ENCODE measurements around the gene WDR91. TPM values are rescaled to one million over a fixed set of nuclear protein-coding genes. Genes with fewer than 3 reads are reported as not detected.

Gene WDR91
- total RNA-seq, 2 donors from 2014 or later, result 28.0 to 32.4 TPM

GRCh38 chr7:135167365-135167917 lies 43.9 kb downstream of the WDR91 start:
- intact Hi-C loops (cut with DNase I), result loop anchor here (10.0 kb wide), 1 partner anchor 173 kb away; no protein-coding TSS in a partner anchor
- Histone ChIP-seq H3K4me1 (peaks cover 40% of the 10 kb centered on the region), H3K36me3 (replicated peaks in 1 of 2; ENCODE audit: insufficient read depth in 1 of 2, low read depth in 2 of 2) (peaks cover 0 to 7% of the 10 kb centered on the region in 2 donors), H3K27me3 (no peaks in the 10 kb centered on the region), H3K4me3 (no peak overlapping the region), H3K9me3 (no peaks in the 10 kb centered on the region), H3K27ac (peak overlapping the region in 2 of 4 donors; percentile 20 to 37)
- DNase-seq, result no peak
- TF ChIP-seq POLR2A (IDR thresholded peaks at IDR 0.05), result no peak
- TF ChIP-seq, protein P1, sequence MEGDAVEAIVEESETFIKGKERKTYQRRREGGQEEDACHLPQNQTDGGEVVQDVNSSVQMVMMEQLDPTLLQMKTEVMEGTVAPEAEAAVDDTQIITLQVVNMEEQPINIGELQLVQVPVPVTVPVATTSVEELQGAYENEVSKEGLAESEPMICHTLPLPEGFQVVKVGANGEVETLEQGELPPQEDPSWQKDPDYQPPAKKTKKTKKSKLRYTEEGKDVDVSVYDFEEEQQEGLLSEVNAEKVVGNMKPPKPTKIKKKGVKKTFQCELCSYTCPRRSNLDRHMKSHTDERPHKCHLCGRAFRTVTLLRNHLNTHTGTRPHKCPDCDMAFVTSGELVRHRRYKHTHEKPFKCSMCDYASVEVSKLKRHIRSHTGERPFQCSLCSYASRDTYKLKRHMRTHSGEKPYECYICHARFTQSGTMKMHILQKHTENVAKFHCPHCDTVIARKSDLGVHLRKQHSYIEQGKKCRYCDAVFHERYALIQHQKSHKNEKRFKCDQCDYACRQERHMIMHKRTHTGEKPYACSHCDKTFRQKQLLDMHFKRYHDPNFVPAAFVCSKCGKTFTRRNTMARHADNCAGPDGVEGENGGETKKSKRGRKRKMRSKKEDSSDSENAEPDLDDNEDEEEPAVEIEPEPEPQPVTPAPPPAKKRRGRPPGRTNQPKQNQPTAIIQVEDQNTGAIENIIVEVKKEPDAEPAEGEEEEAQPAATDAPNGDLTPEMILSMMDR (IDR thresholded peaks at IDR 0.05), result no peak
- no peak for ATAC-seq
- 76 to 85% methylated on average over 12 of the region's 12 CpGs for WGBS, 2 donors

GRCh38 chr7:135166338-135166990 lies 44.9 kb downstream of the WDR91 start:
- peaks cover 39% of the 10 kb centered on the region for H3K4me1 ChIP-seq
- intact Hi-C loops (cut with DNase I), result loop anchor here (10.0 kb wide), 1 partner anchor 172 kb away; no protein-coding TSS in a partner anchor
- no peaks in the 10 kb centered on the region for H3K9me3 ChIP-seq
- no peak overlapping the region for H3K4me3 ChIP-seq
- no peak for TF ChIP-seq POLR2A (IDR thresholded peaks at IDR 0.05)
- TF ChIP-seq, protein P1 (IDR thresholded peaks at IDR 0.05), result no peak
- peaks cover 0 to 7% of the 10 kb centered on the region in 2 donors for H3K36me3 ChIP-seq (replicated peaks in 1 of 2; ENCODE audit: insufficient read depth in 1 of 2, low read depth in 2 of 2)
- ATAC-seq (no peak), DNase-seq (peak in 1 of 4 donors; percentile 16)
- 67 to 93% methylated on average over 17 to 18 of the region's 18 CpGs for WGBS, 2 donors
- H3K27me3 ChIP-seq, result no peaks in the 10 kb centered on the region
- H3K27ac ChIP-seq, result peak overlapping the region in 2 of 4 donors; percentile 20 to 37

GRCh38 chr7:135165862-135166261 lies 45.5 kb downstream of the WDR91 start:
- ATAC-seq (no peak), DNase-seq (no peak)
- Histone ChIP-seq H3K27me3 (no peaks in the 10 kb centered on the region), H3K9me3 (no peaks in the 10 kb centered on the region), H3K36me3 (replicated peaks in 1 of 2; ENCODE audit: insufficient read depth in 1 of 2, low read depth in 2 of 2) (peaks cover 0 to 7% of the 10 kb centered on the region in 2 donors), H3K4me3 (no peak overlapping the region), H3K27ac (no peak overlapping the region), H3K4me1 (peaks cover 37% of the 10 kb centered on the region)
- TF ChIP-seq, protein P1 (IDR thresholded peaks at IDR 0.05), result no peak
- TF ChIP-seq POLR2A (IDR thresholded peaks at IDR 0.05), result no peak
- intact Hi-C loops (cut with DNase I), result loop anchor here (10.0 kb wide), 1 partner anchor 171 kb away; no protein-coding TSS in a partner anchor
- 78 to 81% methylated on average over 4 of the region's 4 CpGs for whole genome bisulfite sequencing, 2 donors

- no peaks in the 10 kb centered on the region for H3K9me3 ChIP-seq
- H3K36me3 ChIP-seq (replicated peaks in 1 of 2; ENCODE audit: insufficient read depth in 1 of 2, low read depth in 2 of 2), result peaks cover 0 to 7% of the 10 kb centered on the region in 2 donors
- intact Hi-C loops (cut with DNase I), result loop anchor here (10.0 kb wide), 1 partner anchor 170 kb away; no protein-coding TSS in a partner anchor
- no peak for ATAC-seq
- peak in 3 of 4 donors; percentile 21 to 44 (median 25) for DNase-seq
- peaks cover 44% of the 10 kb centered on the region for H3K4me1 ChIP-seq
- no peak overlapping the region for H3K4me3 ChIP-seq
- TF ChIP-seq, protein P1 (IDR thresholded peaks at IDR 0.05), result peak in 3 of 7 experiments; percentile 21 to 33 (median 23)
- TF ChIP-seq POLR2A (IDR thresholded peaks at IDR 0.05), result no peak
- no peaks in the 10 kb centered on the region for H3K27me3 ChIP-seq
- H3K27ac ChIP-seq, result peak overlapping the region in 1 of 4 donors; percentile 2
- 80% methylated on average over 14 to 18 of the region's 18 CpGs for WGBS, 2 donors
Measured at GRCh38 chr7:135164357-135165061, 46.8 kb downstream of the WDR91 start.
